ENCODE measurements around the gene PSMD2. TPM values are rescaled to one million over a fixed set of nuclear protein-coding genes. Genes with fewer than 3 reads are reported as not detected.

Gene PSMD2
- total and polyA plus RNA-seq, 2 of the 8 experiments (the other 6 are each of a cell fraction or from before 2014, with no cell fraction given): 350 to 363 TPM

GRCh38 chr3:184261270-184261853, 37.7 kb upstream of the PSMD2 start, which contains the start of gene CAMK2N2:
CAMK2N2 (minus strand) TSS chr3:184261553; CDS start chr3:184261285, 268 bp downstream.
- no peak within 1 kb of the TSS for H2AK5ac ChIP-seq (ENCODE audit: low read depth, low read length)
- H2BK15ac ChIP-seq (ENCODE audit: low read length): 0 out of 2 replicates have a peak within 1 kb of the TSS, but pooled peaks have one; percentile 72
- H3K79me2 ChIP-seq (ENCODE audit: control insufficient read depth in 1 of 2, insufficient read depth in 2 of 2, low read length in 2 of 2): no peaks in the 10 kb centered on the region
- ChIA-PET CTCF (ENCODE audit: partially characterized antibody) (interaction anchor here (1.0 to 14.0 kb wide), 8 partner anchors 11 to 39 kb away, joined by 3 to 136 read pairs (median 6); partner anchors contain the start of genes EEF1AKMT4 and VWA5B2), POLR2A (ENCODE audit: partially characterized antibody) (interaction anchor here (0.6 to 3.1 kb wide), 8 partner anchors 12 to 127 kb away, joined by 3 to 9 read pairs (median 6); partner anchors contain the start of genes ABCF3, EEF1AKMT4, EIF2B5 and FAM131A)
- no peak within 1 kb of the TSS for H3K56ac ChIP-seq (replicated peaks; ENCODE audit: insufficient read length, low read depth, low read length)
- peaks cover 13 to 19% of the 10 kb centered on the region in 2 experiments for H4K20me1 ChIP-seq (replicated peaks in 1 of 2; ENCODE audit: control insufficient read depth in 1 of 2, insufficient read depth in 2 of 2, low read length in 2 of 2)
- no peak within 1 kb of the TSS for H3K14ac ChIP-seq (ENCODE audit: insufficient read length)
- no peaks in the 10 kb centered on the region for H3K79me1 ChIP-seq (ENCODE audit: low read depth, low read length)
- H3K36me3 ChIP-seq (ENCODE audit: control insufficient read depth in 2 of 4, insufficient read depth in 4 of 4, low read length in 3 of 4): no peaks in the 10 kb centered on the region
- no peak within 1 kb of the TSS for H2BK20ac ChIP-seq (ENCODE audit: low read length)
- 0% methylated on average over 5 of the region's 67 CpGs; no CpG with 5 or more reads in 1 of the 2 experiments for WGBS, 2 experiments (ENCODE audit: extremely low coverage in 1 of 2, insufficient coverage in 1 of 2, insufficient read length in 1 of 2, insufficient replicate concordance in 2 of 2, low coverage in 1 of 2, low lambda C conversion rate in 2 of 2, missing lambda C conversion rate in 1 of 2)
- FAIRE-seq (no peak), DNase-seq (ENCODE audit: low read depth in 1 of 2, low spot score in 2 of 2) (peak in 1 of 2 experiments; percentile 88)
- H4K5ac ChIP-seq (ENCODE audit: insufficient read length, low read depth, low read length): no peak within 1 kb of the TSS
- H3K23ac ChIP-seq (ENCODE audit: insufficient read length): no peak within 1 kb of the TSS
- peak within 1 kb of the TSS; percentile 60 for H3K18ac ChIP-seq (ENCODE audit: extremely low read depth, low read length)
- H3K27me3 ChIP-seq (replicated peaks in 1 of 4; ENCODE audit: control insufficient read depth in 3 of 4, extremely low read depth in 1 of 4, insufficient read depth in 3 of 4, low read length in 3 of 4): peaks cover 7 to 50% (median 38%) of the 10 kb centered on the region in 4 experiments
- H2BK5ac ChIP-seq (ENCODE audit: low read depth, low read length): peak within 1 kb of the TSS; percentile 52; the same call in 1 of the 2 replicates
- H2BK120ac ChIP-seq (replicated peaks; ENCODE audit: low read depth, low read length): no peak within 1 kb of the TSS
- peak within 1 kb of the TSS in 3 of 4 experiments; percentile 45 to 62 (median 55); a peak in 4 of 7 replicates for H3K9ac ChIP-seq (replicated peaks in 1 of 4; ENCODE audit: extremely low read depth in 1 of 4, low read depth in 3 of 4, low read length in 3 of 4)
- no peak within 1 kb of the TSS for H3K27ac ChIP-seq (ENCODE audit: low read depth, low read length)
- no peak within 1 kb of the TSS for H3K4ac ChIP-seq (replicated peaks; ENCODE audit: insufficient read length, low read depth, low read length)
- peak within 1 kb of the TSS; percentile 39; the same call in 1 of the 2 replicates for H2BK12ac ChIP-seq (ENCODE audit: low read depth, low read length)
- H4K8ac ChIP-seq (ENCODE audit: extremely low read depth, insufficient read depth, low read length): peak within 1 kb of the TSS; percentile 38; the same call in 1 of the 2 replicates
- H3K4me3 ChIP-seq (ENCODE audit: extremely low read depth in 1 of 4, insufficient read depth in 2 of 4, low read depth in 3 of 4, low read length in 4 of 4): peak within 1 kb of the TSS; percentile 36 to 84 (median 74)
- H3K23me2 ChIP-seq (ENCODE audit: low read depth, low read length): peaks cover 22% of the 10 kb centered on the region
- peak within 1 kb of the TSS; percentile 95 for H2AFZ ChIP-seq (ENCODE audit: low read length)
- H3K4me2 ChIP-seq (ENCODE audit: insufficient read depth in 1 of 2, low read depth in 2 of 2, low read length in 2 of 2): peak within 1 kb of the TSS; percentile 89 to 100
- peaks cover 0 to 17% (median 8%) of the 10 kb centered on the region in 4 experiments; a peak in 4 of 7 replicates for H3K4me1 ChIP-seq (replicated peaks in 1 of 4; ENCODE audit: control insufficient read depth in 3 of 4, insufficient read depth in 4 of 4, low read length in 3 of 4)
- TF ChIP-seq MAX (IDR thresholded peaks at IDR 0.05) (no peak), USF2 (IDR thresholded peaks at IDR 0.05; ENCODE audit: low read length) (no peak), TAF1 (IDR thresholded peaks at IDR 0.05; ENCODE audit: low read depth, low read length) (no peak), EGR1 (IDR thresholded peaks at IDR 0.05; ENCODE audit: borderline replicate concordance, low read depth, low read length) (peak; percentile 15; the same call in 1 of the 2 replicates)
- peak within 1 kb of the TSS; percentile 66 for H4K91ac ChIP-seq (replicated peaks; ENCODE audit: insufficient read length, low read length)
- no peaks in the 10 kb centered on the region for H3K9me3 ChIP-seq (ENCODE audit: insufficient read depth in 2 of 2, low read depth in 1 of 2, low read length in 1 of 2)

Measured in H1 (cell line).